Stomach smooth muscle (tissue), 2 donors: Measurements from ENCODE around the gene IL1R2.

Experiments used
- H3K27ac ChIP-seq: one replicate; pipeline ENCODE4 v1.7.0; 2013; ENCODE audit warnings: mild to moderate bottlenecking, low read length, inconsistent platforms
- H3K27me3 ChIP-seq, 2 donors: one replicate each; pipeline ENCODE4 v1.7.0; 2013; ENCODE audit warnings: low read length in 2 of 2; ENCODE audit not compliant: insufficient read depth in 2 of 2, control insufficient read depth in 1 of 2
- H3K36me3 ChIP-seq, 2 donors: one replicate each; pipeline ENCODE4 v1.7.0; 2013; ENCODE audit warnings: low read length in 2 of 2; ENCODE audit not compliant: control insufficient read depth in 2 of 2, insufficient read depth in 2 of 2
- H3K4me1 ChIP-seq: one replicate; pipeline ENCODE4 v1.7.0; 2013; ENCODE audit warnings: low read length; ENCODE audit not compliant: control insufficient read depth, insufficient read depth
- H3K4me3 ChIP-seq, 2 donors: one replicate each; pipeline ENCODE4 v1.7.0; 2013; ENCODE audit warnings: low read length in 2 of 2
- H3K9ac ChIP-seq, 2 donors: one replicate each; pipeline ENCODE4 v1.7.0; 2013; ENCODE audit warnings: low read length in 2 of 2, mild to moderate bottlenecking in 1 of 2
- H3K9me3 ChIP-seq, 2 donors: one replicate each; pipeline ENCODE4 v1.7.0; 2013; ENCODE audit warnings: low read length in 2 of 2; ENCODE audit not compliant: control insufficient read depth in 2 of 2
- donor health status: healthy.
- donor health status: Pancreatic carcinoma.

Gene IL1R2

GRCh38 chr2:101960819-101961337 lies 30.9 kb upstream of the IL1R2 start:
- Histone ChIP-seq H3K4me3 (peak overlapping the region in 1 of 2 donors; percentile 35), H3K4me1 (peaks cover 27% of the 10 kb centered on the region), H3K36me3 (no peaks in the 10 kb centered on the region), H3K9ac (no peak overlapping the region), H3K27me3 (no peaks in the 10 kb centered on the region), H3K27ac (peak overlapping the region; percentile 90), H3K9me3 (no peaks in the 10 kb centered on the region)

GRCh38 chr2:101961338-101962191 lies 30.2 kb upstream of the IL1R2 start:
- peak overlapping the region; percentile 90 for H3K27ac ChIP-seq
- H3K9ac ChIP-seq = peak overlapping the region; percentile 7 to 42
- H3K9me3 ChIP-seq = no peaks in the 10 kb centered on the region
- H3K36me3 ChIP-seq = no peaks in the 10 kb centered on the region
- peaks cover 27% of the 10 kb centered on the region for H3K4me1 ChIP-seq
- peak overlapping the region in 1 of 2 donors; percentile 35 for H3K4me3 ChIP-seq
- no peaks in the 10 kb centered on the region for H3K27me3 ChIP-seq

- peaks cover 27% of the 10 kb centered on the region for H3K4me1 ChIP-seq
- no peaks in the 10 kb centered on the region for H3K27me3 ChIP-seq
- H3K36me3 ChIP-seq = no peaks in the 10 kb centered on the region
- H3K9ac ChIP-seq = no peak overlapping the region
- no peak overlapping the region for H3K4me3 ChIP-seq
- H3K27ac ChIP-seq = peak overlapping the region; percentile 90
- H3K9me3 ChIP-seq = no peaks in the 10 kb centered on the region
Observed at GRCh38 chr2:101962309-101962708, 29.5 kb upstream of the IL1R2 start.

- Histone ChIP-seq H3K9me3 (no peaks in the 10 kb centered on the region), H3K36me3 (no peaks in the 10 kb centered on the region), H3K4me1 (peaks cover 36% of the 10 kb centered on the region), H3K27me3 (no peaks in the 10 kb centered on the region), H3K4me3 (no peak overlapping the region), H3K27ac (no peak overlapping the region), H3K9ac (no peak overlapping the region)
Observed at GRCh38 chr2:101963198-101963597, 28.6 kb upstream of the IL1R2 start.

DNA sequence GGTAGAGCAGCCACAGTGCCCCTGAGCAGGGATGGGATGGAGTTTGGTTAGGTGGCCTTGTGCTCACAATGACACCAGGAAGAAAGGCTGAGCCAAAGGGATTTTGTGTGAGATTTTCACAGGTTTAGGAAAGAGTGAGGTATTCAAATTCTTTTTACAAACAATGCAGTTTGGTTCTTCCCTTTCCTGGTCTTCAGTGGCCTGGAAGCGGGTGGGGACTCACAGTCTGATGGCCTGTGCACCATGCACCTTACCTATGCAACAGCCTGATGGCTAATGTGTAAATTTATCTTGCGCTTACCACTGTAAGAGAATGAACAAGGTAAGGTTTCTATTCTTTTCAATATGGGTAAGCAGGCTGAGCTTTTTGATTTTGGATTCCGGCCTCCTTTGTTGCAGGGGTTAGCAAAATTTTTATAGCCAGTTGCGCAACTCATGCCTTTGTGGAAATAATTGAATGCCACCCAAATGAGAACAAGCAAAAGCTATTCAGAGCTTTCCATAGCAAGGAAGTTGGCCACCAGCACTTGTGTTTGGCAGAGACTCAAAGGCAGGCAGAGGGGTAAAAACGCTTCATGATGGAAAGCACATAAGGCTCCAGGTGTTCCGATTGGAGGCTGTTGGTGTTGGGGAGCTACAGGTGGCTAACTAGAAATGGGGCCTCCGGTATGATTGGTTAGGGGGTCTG lies 23.8 kb upstream of the IL1R2 start:
- no peak overlapping the region for H3K9ac ChIP-seq
- H3K36me3 ChIP-seq = no peaks in the 10 kb centered on the region
- peaks cover 15% of the 10 kb centered on the region for H3K4me1 ChIP-seq
- no peaks in the 10 kb centered on the region for H3K27me3 ChIP-seq
- H3K27ac ChIP-seq = no peak overlapping the region
- no peaks in the 10 kb centered on the region for H3K9me3 ChIP-seq
- H3K4me3 ChIP-seq = no peak overlapping the region

GRCh38 chr2:101969723-101970122 lies 22.0 kb upstream of the IL1R2 start:
- Histone ChIP-seq H3K27ac (no peak overlapping the region), H3K4me3 (no peak overlapping the region), H3K36me3 (no peaks in the 10 kb centered on the region), H3K4me1 (peaks cover 15% of the 10 kb centered on the region), H3K9ac (no peak overlapping the region), H3K27me3 (no peaks in the 10 kb centered on the region), H3K9me3 (no peaks in the 10 kb centered on the region)

DNA sequence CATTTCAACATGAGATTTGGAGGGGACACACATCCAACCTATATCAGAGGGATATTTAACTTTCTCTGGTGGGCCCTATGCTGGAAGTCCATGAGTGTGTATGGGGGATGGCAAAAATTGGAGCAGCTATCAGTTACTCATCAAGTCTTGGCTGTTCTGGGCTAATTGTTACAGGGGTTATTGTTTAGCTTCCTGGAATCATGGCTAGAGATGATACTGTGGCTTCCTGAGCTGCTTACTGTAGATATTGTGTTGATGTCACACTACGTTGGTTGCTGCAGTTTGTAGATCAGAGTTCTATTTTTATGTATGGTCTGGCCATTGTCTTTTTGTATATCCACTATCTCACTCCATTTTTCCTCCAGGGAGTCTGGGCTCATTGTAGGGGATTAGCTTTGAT lies 20.9 kb upstream of the IL1R2 start:
- Histone ChIP-seq H3K36me3 (no peaks in the 10 kb centered on the region), H3K9ac (no peak overlapping the region), H3K4me3 (no peak overlapping the region)

GRCh38 chr2:101971836-101972235 lies 19.9 kb upstream of the IL1R2 start:
- no peak overlapping the region for H3K4me3 ChIP-seq
- H3K9ac ChIP-seq = no peak overlapping the region
- H3K9me3 ChIP-seq = no peaks in the 10 kb centered on the region
- no peaks in the 10 kb centered on the region for H3K36me3 ChIP-seq
- H3K27ac ChIP-seq = no peak overlapping the region
- no peaks in the 10 kb centered on the region for H3K27me3 ChIP-seq
- H3K4me1 ChIP-seq = peaks cover 19% of the 10 kb centered on the region

More for the DNA sequence above, 20.9 kb upstream of the IL1R2 start:
- H3K27ac ChIP-seq = no peak overlapping the region
- H3K27me3 ChIP-seq = no peaks in the 10 kb centered on the region
- no peaks in the 10 kb centered on the region for H3K9me3 ChIP-seq
- peaks cover 19% of the 10 kb centered on the region for H3K4me1 ChIP-seq

- Histone ChIP-seq H3K27ac (no peak overlapping the region), H3K9ac (no peak overlapping the region), H3K9me3 (no peaks in the 10 kb centered on the region), H3K27me3 (no peaks in the 10 kb centered on the region), H3K4me3 (no peak overlapping the region), H3K36me3 (no peaks in the 10 kb centered on the region), H3K4me1 (peaks cover 14% of the 10 kb centered on the region)
Observed at GRCh38 chr2:101972621-101973434, 18.9 kb upstream of the IL1R2 start.

- Histone ChIP-seq H3K36me3 (no peaks in the 10 kb centered on the region), H3K27ac (no peak overlapping the region), H3K27me3 (no peaks in the 10 kb centered on the region), H3K9ac (no peak overlapping the region), H3K9me3 (no peaks in the 10 kb centered on the region), H3K4me3 (no peak overlapping the region), H3K4me1 (peaks cover 11% of the 10 kb centered on the region)
Observed at GRCh38 chr2:101974663-101975062, 17.1 kb upstream of the IL1R2 start.
